Left renal cortex interstitium (tissue), 4 donors: ENCODE results near the gene SPATS2. TPM values are rescaled to one million over a fixed set of nuclear protein-coding genes. Genes with fewer than 3 reads are reported as not detected.

ENCODE experiments used
- DNase-seq, 4 donors: peaks; one replicate each; pipeline ENCODE4 v3.0.0-alpha.2; 2013; ENCODE audit warnings: low read depth in 4 of 4, low spot score in 2 of 4, missing footprints in 1 of 4
- polyA plus RNA-seq, 4 donors: library from polyadenylated mRNA; unstranded; fragments of 120-200 nt; gene quantifications; one replicate each; pipeline ENCODE4 v1.2.1, GENCODE V29; 2013; ENCODE audit not compliant: insufficient read length in 4 of 4

The SPATS2 gene
- polyA plus RNA-seq, 4 donors = 41.3 to 55.7 (median 48.3) TPM

DNA sequence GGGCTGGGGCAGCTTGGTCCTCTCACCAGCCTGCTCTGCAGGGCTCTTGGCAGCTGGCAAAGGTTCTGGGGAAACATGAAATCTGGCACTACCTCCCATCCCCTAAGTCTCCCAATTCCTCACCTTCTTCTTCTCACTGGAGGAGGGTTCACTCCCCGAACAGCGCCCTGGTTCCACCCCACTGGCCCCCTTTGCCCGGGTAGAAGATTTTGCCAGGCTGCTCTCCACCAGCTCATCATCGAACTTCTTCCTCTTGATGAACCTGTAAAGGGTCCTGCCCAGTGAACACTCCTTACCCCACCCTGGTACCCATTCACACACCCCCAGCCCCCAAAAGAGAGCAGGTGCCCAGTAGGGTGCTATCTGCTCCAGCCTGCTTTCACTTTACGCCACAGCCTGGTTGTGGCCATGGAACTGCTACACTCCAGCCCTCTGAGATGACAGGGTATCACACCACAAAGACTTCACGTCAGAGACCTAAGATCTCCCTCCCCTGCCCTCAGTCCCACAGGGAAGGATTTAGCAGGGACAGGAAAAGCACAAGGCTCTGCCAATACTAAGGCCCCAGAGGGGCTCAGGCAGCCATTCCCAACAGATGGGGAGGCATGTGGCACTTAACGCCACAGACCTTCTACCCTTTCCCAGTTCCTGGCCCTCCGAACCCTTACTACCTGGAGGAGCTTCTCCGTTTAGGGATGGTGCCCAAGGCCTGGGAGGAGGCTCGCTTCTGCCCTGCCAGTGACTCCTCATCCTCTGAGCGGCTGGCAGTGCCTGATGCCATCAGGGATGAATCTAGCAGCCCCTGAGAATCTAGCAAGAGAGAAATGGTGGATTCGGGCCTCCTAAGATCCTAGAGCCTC is 198.4 kb downstream of the SPATS2 start:
- DNase-seq = no peak

DNA sequence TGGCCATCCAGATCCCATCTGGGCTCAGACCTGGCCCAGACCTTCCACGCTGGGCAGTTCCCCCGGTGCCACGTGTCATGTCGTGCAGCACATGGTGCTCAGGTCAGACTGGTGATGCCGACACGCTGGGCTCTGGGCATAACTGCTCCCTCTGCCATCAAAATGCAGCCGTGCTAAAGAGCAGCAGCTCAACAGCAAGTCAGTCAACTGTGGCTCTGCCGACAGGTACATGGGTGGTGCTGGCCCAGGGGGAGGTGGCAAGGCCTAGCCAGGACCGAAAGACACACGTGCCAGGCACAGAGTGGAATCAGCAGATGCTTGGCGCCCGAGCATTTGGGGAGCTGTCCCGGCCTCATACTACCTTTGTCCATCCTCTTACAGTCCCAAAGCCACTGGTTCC is 199.1 kb downstream of the SPATS2 start:
- no peak for DNase-seq

DNA sequence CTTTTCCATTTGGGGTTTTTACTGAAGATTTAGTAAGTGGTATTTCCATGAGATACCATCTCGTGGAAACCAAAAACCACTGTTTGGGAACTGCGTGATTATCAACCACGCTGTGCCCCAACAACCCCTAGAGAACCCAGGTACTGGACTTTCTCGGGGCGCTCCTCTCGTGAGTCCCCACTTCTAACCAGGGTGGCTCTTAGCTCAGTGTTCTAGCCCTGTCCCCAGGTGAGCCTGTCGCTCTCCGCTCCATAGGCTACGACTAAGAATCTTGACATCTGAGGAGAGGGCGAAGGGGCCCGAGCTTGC is 200.0 kb downstream of the SPATS2 start:
- no peak for DNase-seq

DNA sequence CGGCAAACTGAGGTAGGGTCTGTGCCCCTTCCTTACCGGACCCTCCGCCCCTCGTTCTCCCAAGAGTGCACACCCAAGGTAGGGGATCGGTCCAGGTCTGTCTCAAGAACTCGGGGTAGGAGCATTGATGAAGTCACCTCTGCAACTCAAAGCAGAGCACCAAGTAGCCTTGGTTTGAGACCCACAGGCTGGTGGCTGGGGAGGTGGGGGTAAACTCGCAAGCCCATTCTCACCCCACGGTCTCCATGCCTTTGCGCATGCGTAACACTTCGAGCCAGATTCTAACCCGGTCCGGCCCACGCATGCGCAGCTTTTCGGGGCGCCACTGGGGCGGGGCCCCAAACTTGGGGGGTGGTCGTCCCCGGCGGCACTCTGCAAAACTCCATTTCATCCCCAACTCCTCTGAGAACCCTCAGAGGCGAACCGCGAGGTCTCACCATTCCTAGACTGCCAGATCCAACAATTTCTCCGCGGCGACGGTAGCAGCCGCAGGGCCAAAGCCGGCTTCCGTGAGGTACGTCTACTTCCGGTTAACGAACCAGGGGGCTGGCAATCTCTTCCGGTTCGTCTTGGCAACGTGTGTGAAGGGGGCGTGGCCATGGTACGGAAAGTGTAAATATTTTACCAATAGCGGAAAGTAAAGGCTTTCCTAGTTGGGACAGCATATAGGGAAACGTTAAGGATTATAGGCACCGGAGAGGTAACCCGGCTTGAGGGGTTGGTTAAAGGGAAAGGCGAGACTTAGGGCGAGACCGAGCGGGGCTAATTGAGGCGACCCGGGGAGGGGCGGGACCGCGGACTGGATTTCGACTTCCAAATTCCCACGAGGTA is 200.6 kb downstream of the SPATS2 start, which contains the start of gene MCRS1:
MCRS1 (minus strand) TSS at position 532 of the 831 bp plus-strand sequence. CDS start 1,411 bp downstream, outside the sequence.
- DNase-seq = peak; percentile 77 to 94 (median 88)

DNA sequence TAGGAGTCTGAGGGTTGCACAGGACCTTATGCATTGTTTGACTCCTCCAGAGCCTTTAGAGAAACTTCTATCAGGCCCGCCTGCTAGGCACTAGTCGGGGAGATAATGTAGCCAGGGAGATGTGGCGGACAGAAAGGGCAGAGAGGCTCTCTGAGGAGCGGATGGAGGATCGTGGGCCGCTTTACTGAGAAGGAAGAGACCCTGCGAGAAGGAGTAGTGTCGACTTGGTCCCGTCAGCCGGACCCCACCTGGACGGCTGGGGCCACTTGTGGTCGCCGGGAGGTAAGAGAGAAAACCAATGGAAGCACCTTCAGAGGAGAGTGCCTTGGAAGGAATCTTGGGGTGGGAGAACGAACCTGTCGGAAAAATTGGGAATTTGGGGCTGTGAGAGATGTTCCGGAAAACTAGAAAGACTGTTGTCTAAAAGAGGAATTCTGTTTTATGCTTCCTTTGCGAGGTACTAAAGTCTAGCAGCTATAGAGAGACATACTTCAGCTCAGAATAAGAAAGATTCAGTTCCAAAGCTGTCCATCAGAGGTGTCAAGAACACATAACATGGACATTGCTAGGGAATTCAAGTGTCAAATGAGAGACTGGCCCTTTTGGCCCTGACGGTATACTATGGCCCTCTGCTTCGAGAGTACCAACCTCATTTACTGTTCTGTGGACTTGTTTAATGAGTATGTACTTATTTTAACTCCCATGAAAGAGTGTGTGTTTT is 201.3 kb downstream of the SPATS2 start:
- DNase-seq = no peak

Other genes starting within 250 kb of the SPATS2 start
- 1,000 to 10,000 TPM in 3 of 4 donors, 100 to 1,000 TPM in 1; 921 to 1,230 (median 1,081) TPM for gene TUBA1B, start 236.1 kb upstream of the SPATS2 start, polyA plus RNA-seq
- gene TUBA1A, start 178.4 kb upstream of the SPATS2 start, polyA plus RNA-seq = 100 to 1,000 TPM; 357 to 552 (median 456) TPM
- 100 to 1,000 TPM in 3 of 4 donors, 10 to 100 TPM in 1; 95.6 to 152 (median 142) TPM for gene TUBA1C, start 102.4 kb upstream of the SPATS2 start, polyA plus RNA-seq
- under 1 TPM in 2 of 4 donors, not detected in 2; 0.59 to 0.99 TPM for gene PRPH, start 72.3 kb upstream of the SPATS2 start, polyA plus RNA-seq
- 10 to 100 TPM; 14.6 to 38.3 (median 25.5) TPM for gene TROAP, start 44.2 kb upstream of the SPATS2 start, polyA plus RNA-seq
- 1 to 10 TPM; 1.1 to 2.7 (median 1.8) TPM for gene C1QL4, start 30.3 kb upstream of the SPATS2 start, polyA plus RNA-seq
- gene DNAJC22, start 20.6 kb upstream of the SPATS2 start, polyA plus RNA-seq = 10 to 100 TPM; 18.4 to 26.8 (median 20.1) TPM
- 1 to 10 TPM; 3.9 to 7.6 (median 6.9) TPM for gene KCNH3, start 171.6 kb downstream of the SPATS2 start, polyA plus RNA-seq
- gene MCRS1, start 200.7 kb downstream of the SPATS2 start, polyA plus RNA-seq = 10 to 100 TPM; 65.3 to 85.6 (median 72.2) TPM
- gene FAM186B, start 238.2 kb downstream of the SPATS2 start, polyA plus RNA-seq = 1 to 10 TPM in 2 of 4 donors, under 1 TPM in 2; 0.47 to 3.8 (median 2.1) TPM